Measurements from ENCODE around the gene CHCHD4. TPM values are rescaled to one million over a fixed set of nuclear protein-coding genes. Genes with fewer than 3 reads are reported as not detected.
A peak's percentile ranks its signal among the peaks of the same experiment; 100 is the strongest.

Gene CHCHD4
- total RNA-seq, 2 donors from 2014 or later = 17.6 to 18.9 TPM

- no peak for ATAC-seq
- intact Hi-C loops (cut with DNase I, micrococcal nuclease) = no loop called here
- DNase-seq = no peak
Measured at GRCh38 chr3:14139771-14140170, 15.1 kb upstream of the CHCHD4 start.

- ATAC-seq (no peak), DNase-seq (peak in 1 of 2 donors; percentile 17)
- intact Hi-C loops (cut with DNase I, micrococcal nuclease) = no loop called here
Measured at GRCh38 chr3:14138878-14139655, 14.4 kb upstream of the CHCHD4 start.

GRCh38 chr3:14138109-14138877, 13.6 kb upstream of the CHCHD4 start:
- intact Hi-C loops (cut with DNase I, micrococcal nuclease) = no loop called here
- no peak for ATAC-seq

GRCh38 chr3:14137445-14137844, 12.8 kb upstream of the CHCHD4 start:
- no peak for ATAC-seq

More at GRCh38 chr3:14138109-14138877, 13.6 kb upstream of the CHCHD4 start:
- peak in 1 of 2 donors; percentile 19 for DNase-seq

GRCh38 chr3:14137004-14137403, 12.3 kb upstream of the CHCHD4 start:
- intact Hi-C loops (cut with DNase I, micrococcal nuclease) = no loop called here
- ATAC-seq (peak; percentile 46), DNase-seq (peak; percentile 48 to 51)

More at GRCh38 chr3:14137445-14137844, 12.8 kb upstream of the CHCHD4 start:
- intact Hi-C loops (cut with DNase I, micrococcal nuclease) = no loop called here
- no peak for DNase-seq

GRCh38 chr3:14135581-14135980, 10.9 kb upstream of the CHCHD4 start:
- intact Hi-C loops (cut with DNase I, micrococcal nuclease) = no loop called here
- ATAC-seq = no peak
- peak in 1 of 2 donors; percentile 14 for DNase-seq

GRCh38 chr3:14134291-14134690, 9.6 kb upstream of the CHCHD4 start:
- intact Hi-C loops (cut with DNase I, micrococcal nuclease) = no loop called here
- ATAC-seq (no peak), DNase-seq (peak in 1 of 2 donors; percentile 21)

- intact Hi-C loops (cut with DNase I, micrococcal nuclease) = no loop called here
- DNase-seq (peak in 1 of 2 donors; percentile 17), ATAC-seq (no peak)
Measured at GRCh38 chr3:14133876-14134275, 9.2 kb upstream of the CHCHD4 start.

- DNase-seq = peak; percentile 59 to 84
- peak; percentile 97 for ATAC-seq
- intact Hi-C loops (cut with DNase I, micrococcal nuclease) = no loop called here
Measured at GRCh38 chr3:14133188-14133800, 8.6 kb upstream of the CHCHD4 start.

- intact Hi-C loops (cut with DNase I, micrococcal nuclease) = no loop called here
- no peak for ATAC-seq
Measured at GRCh38 chr3:14132689-14133088, 8.0 kb upstream of the CHCHD4 start.

GRCh38 chr3:14132120-14132519, 7.5 kb upstream of the CHCHD4 start:
- intact Hi-C loops (cut with DNase I, micrococcal nuclease) = no loop called here
- DNase-seq (no peak), ATAC-seq (no peak)

More at GRCh38 chr3:14132689-14133088, 8.0 kb upstream of the CHCHD4 start:
- DNase-seq = peak in 1 of 2 donors; percentile 15

- DNase-seq (no peak), ATAC-seq (no peak)
- intact Hi-C loops (cut with DNase I, micrococcal nuclease) = no loop called here
Measured at GRCh38 chr3:14131134-14131533, 6.5 kb upstream of the CHCHD4 start.

GRCh38 chr3:14130707-14131106, 6.0 kb upstream of the CHCHD4 start:
- intact Hi-C loops (cut with DNase I, micrococcal nuclease) = no loop called here
- no peak for ATAC-seq
- no peak for DNase-seq

- DNase-seq (peak in 1 of 2 donors; percentile 16), ATAC-seq (no peak)
- intact Hi-C loops (cut with DNase I, micrococcal nuclease) = no loop called here
Measured at GRCh38 chr3:14130230-14130629, 5.6 kb upstream of the CHCHD4 start.

- no peak for ATAC-seq
- intact Hi-C loops (cut with DNase I, micrococcal nuclease) = loop anchor here in 1 of 2 donors (5.0 to 10.0 kb wide), 2 partner anchors 48 to 234 kb away; partner anchors contain the start of genes LSM3 and XPC
- DNase-seq = no peak
Measured at GRCh38 chr3:14129296-14129695, 4.6 kb upstream of the CHCHD4 start.

- intact Hi-C loops (cut with DNase I, micrococcal nuclease) = loop anchor here in 1 of 2 donors (5.0 to 10.0 kb wide), 2 partner anchors 49 to 234 kb away; partner anchors contain the start of genes LSM3 and XPC
- no peak for DNase-seq
- no peak for ATAC-seq
Measured at GRCh38 chr3:14128724-14129123, 4.1 kb upstream of the CHCHD4 start.

- ATAC-seq (no peak), DNase-seq (no peak)
- intact Hi-C loops (cut with DNase I, micrococcal nuclease) = loop anchor here in 1 of 2 donors (5.0 to 10.0 kb wide), 2 partner anchors 50 to 233 kb away; partner anchors contain the start of genes LSM3 and XPC
Measured at GRCh38 chr3:14127516-14128161, 3.0 kb upstream of the CHCHD4 start.

GRCh38 chr3:14126887-14127505, 2.3 kb upstream of the CHCHD4 start:
- ATAC-seq (no peak), DNase-seq (no peak)
- intact Hi-C loops (cut with DNase I, micrococcal nuclease) = loop anchor here in 1 of 2 donors (5.0 to 10.0 kb wide), 2 partner anchors 50 to 232 kb away; partner anchors contain the start of genes LSM3 and XPC
